ENCODE data around the gene PCDH15.

The PCDH15 gene

GRCh38 chr10:54815583-54815982 lies 14.6 kb upstream of the PCDH15 start:
- DNase-seq (ENCODE audit: low spot score), result no peak
- TF ChIP-seq, protein P1, sequence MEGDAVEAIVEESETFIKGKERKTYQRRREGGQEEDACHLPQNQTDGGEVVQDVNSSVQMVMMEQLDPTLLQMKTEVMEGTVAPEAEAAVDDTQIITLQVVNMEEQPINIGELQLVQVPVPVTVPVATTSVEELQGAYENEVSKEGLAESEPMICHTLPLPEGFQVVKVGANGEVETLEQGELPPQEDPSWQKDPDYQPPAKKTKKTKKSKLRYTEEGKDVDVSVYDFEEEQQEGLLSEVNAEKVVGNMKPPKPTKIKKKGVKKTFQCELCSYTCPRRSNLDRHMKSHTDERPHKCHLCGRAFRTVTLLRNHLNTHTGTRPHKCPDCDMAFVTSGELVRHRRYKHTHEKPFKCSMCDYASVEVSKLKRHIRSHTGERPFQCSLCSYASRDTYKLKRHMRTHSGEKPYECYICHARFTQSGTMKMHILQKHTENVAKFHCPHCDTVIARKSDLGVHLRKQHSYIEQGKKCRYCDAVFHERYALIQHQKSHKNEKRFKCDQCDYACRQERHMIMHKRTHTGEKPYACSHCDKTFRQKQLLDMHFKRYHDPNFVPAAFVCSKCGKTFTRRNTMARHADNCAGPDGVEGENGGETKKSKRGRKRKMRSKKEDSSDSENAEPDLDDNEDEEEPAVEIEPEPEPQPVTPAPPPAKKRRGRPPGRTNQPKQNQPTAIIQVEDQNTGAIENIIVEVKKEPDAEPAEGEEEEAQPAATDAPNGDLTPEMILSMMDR (IDR thresholded peaks at IDR 0.05; ENCODE audit: borderline replicate concordance, control extremely low read depth, extremely low read depth, insufficient read depth, missing control alignments), result no peak
- in situ Hi-C loops (cut with MboI; ENCODE audit: low sequenced_read_pairs, unreplicated experiment), result no loop called here

- DNase-seq (ENCODE audit: low spot score), result no peak
- in situ Hi-C loops (cut with MboI; ENCODE audit: low sequenced_read_pairs, unreplicated experiment), result no loop called here
- TF ChIP-seq, protein P1 (IDR thresholded peaks at IDR 0.05; ENCODE audit: borderline replicate concordance, control extremely low read depth, extremely low read depth, insufficient read depth, missing control alignments), result no peak
These were observed 7.3 kb upstream of the PCDH15 start for GRCh38 chr10:54808186-54808935.

DNA sequence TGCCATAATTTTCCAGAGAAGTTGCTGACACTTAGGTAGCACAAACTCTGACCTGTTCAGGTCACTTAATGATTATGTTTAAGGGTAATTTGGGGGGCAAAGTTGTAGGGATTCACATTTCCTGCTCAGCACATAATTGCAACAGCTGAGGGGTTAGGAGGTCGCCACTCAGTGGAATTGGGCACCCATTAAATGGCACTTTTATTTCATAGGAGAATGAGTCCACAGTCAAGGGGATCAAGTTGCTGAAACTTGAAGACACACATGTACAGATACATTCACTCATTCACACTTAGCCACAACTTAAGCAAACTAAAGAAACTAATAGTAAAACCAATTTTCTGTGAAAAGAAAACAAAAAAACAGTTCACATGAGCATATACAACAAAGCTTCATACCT lies 1.5 kb downstream of the PCDH15 start:
- in situ Hi-C loops (cut with MboI; ENCODE audit: low sequenced_read_pairs, unreplicated experiment), result no loop called here
- TF ChIP-seq, protein P1 (IDR thresholded peaks at IDR 0.05; ENCODE audit: borderline replicate concordance, control extremely low read depth, extremely low read depth, insufficient read depth, missing control alignments), result no peak
- no peak for DNase-seq (ENCODE audit: low spot score)

DNA sequence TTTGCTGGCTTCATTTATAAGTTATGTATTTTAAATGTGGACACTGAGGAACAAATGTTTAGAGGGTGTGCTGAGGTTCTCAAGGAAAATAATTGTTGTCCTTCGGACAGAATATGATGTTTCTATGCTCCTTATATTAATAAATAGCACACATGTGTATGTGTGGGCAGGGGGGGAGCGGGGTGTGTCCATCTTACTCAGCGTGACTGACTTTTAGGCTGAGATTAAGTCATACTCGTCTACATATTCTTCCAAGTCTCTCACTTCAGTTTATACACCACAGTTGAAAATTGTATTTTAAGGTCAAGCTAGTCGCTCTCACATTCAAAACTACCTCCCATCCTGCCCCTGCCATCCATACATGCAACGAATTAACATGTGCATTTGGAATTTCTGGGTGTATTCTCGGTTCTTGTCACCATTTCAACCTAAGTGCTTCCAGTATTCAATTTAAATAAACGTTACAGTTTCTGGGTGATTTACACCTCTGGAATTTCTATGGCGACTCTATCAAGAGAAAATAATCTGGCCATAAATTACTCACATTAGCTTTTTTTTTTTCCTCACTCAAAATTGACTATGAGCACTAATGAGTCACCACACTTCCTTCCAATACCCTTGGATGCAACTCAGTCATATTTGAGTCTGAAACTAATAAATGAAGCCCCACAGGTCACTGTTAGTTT lies 3.3 kb downstream of the PCDH15 start:
- in situ Hi-C loops (cut with MboI; ENCODE audit: low sequenced_read_pairs, unreplicated experiment), result no loop called here
- DNase-seq (ENCODE audit: low spot score), result no peak

DNA sequence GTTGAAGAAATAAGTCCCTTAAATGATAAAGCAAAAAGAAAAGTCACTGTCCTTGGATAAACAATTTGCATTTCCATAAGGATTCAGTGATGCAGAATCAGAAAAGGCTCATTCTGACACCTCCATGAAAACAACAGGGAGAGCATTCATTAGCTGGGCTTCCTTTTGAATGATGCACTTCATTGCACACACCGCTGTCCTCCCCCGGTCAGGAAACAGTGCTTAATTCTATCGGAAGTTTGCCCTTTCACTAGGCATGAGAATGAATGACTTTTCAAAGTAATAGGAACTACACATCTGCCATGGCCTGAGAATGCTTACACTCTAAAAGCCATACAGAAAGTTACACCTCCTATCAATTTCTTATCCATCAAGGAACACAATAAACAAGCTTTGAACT lies 4.2 kb downstream of the PCDH15 start:
- in situ Hi-C loops (cut with MboI; ENCODE audit: low sequenced_read_pairs, unreplicated experiment), result no loop called here
- TF ChIP-seq, protein P1 (IDR thresholded peaks at IDR 0.05; ENCODE audit: borderline replicate concordance, control extremely low read depth, extremely low read depth, insufficient read depth, missing control alignments), result no peak
- no peak for DNase-seq (ENCODE audit: low spot score)

More for the DNA sequence above, 3.3 kb downstream of the PCDH15 start:
- TF ChIP-seq, protein P1 (IDR thresholded peaks at IDR 0.05; ENCODE audit: borderline replicate concordance, control extremely low read depth, extremely low read depth, insufficient read depth, missing control alignments), result no peak

GRCh38 chr10:54776622-54777021 lies 24.4 kb downstream of the PCDH15 start:
- TF ChIP-seq, protein P1 (IDR thresholded peaks at IDR 0.05; ENCODE audit: borderline replicate concordance, control extremely low read depth, extremely low read depth, insufficient read depth, missing control alignments), result no peak
- no peak for DNase-seq (ENCODE audit: low spot score)
- in situ Hi-C loops (cut with MboI; ENCODE audit: low sequenced_read_pairs, unreplicated experiment), result no loop called here
